ENCODE measurements around the gene RPS6KB1. TPM values are rescaled to one million over a fixed set of nuclear protein-coding genes. Genes with fewer than 3 reads are reported as not detected.

The RPS6KB1 gene
- polyA plus RNA-seq, 1 of the 3 experiments (the other 2 are of a cell fraction) = 13.4 TPM

DNA sequence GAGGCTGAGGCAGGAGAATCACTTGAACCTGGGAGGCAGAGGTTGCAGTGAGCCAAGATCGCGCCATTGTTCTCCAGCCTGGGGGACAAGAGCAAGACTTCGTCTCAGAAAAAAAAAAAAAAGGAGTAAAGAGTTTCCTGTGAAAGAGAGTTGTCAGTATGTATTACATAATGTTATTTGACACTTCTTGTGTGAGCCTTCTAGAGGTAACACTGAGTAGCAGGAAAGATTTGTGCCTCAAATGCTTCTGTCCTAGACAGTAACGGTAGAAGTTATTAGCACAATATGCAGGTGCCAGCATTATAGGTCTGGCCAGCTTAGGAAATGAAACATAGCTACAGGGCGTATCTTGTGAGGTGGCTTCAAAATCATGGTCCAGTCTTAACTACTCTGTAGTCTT is 6.2 kb downstream of the RPS6KB1 start:
- peaks cover 22% of the 10 kb centered on the region for H3F3A ChIP-seq (replicated peaks; ENCODE audit: insufficient read depth)
- H3K9ac ChIP-seq = no peak overlapping the region
- POLR2A ChIA-PET = no interaction called here
- no peak for DNase-seq
- H3K4me3 ChIP-seq (ENCODE audit: low read depth in 2 of 2, low read length in 1 of 2) = no peak overlapping the region
- peaks cover 0 to 4% of the 10 kb centered on the region in 2 experiments for H3K36me3 ChIP-seq (replicated peaks in 1 of 2; ENCODE audit: control insufficient read depth in 1 of 2, insufficient read depth in 2 of 2, low read length in 1 of 2)
- H3K9me3 ChIP-seq = no peaks in the 10 kb centered on the region
- H3K4me1 ChIP-seq (ENCODE audit: control insufficient read depth in 1 of 2, insufficient read depth in 2 of 2, low read depth in 1 of 2, low read length in 1 of 2) = peaks cover 0 to 16% of the 10 kb centered on the region in 2 experiments; a peak in 2 of 4 replicates
- H3K9me2 ChIP-seq = no peaks in the 10 kb centered on the region
- CTCF ChIA-PET = interaction anchor here (3.2 kb wide), 1 partner anchor 14 kb away, joined by 23 read pairs; no protein-coding TSS in a partner anchor
- H2AFZ ChIP-seq (ENCODE audit: low read depth) = no peak overlapping the region
- H4K20me1 ChIP-seq (ENCODE audit: insufficient read depth) = peaks cover 16% of the 10 kb centered on the region
- peaks cover 100% of the 10 kb centered on the region for H3K79me2 ChIP-seq (ENCODE audit: insufficient read depth)
- no peaks in the 10 kb centered on the region for H3K27me3 ChIP-seq (ENCODE audit: insufficient read depth)
- no peak overlapping the region for H3K4me2 ChIP-seq
- no peak overlapping the region for H3K27ac ChIP-seq (ENCODE audit: low read depth in 2 of 2, low read length in 1 of 2)
- 93% methylated on average over 5 of the region's 5 CpGs for WGBS (ENCODE audit: low lambda C conversion rate)
- no peak for TF ChIP-seq MEF2A (IDR thresholded peaks at IDR 0.05; ENCODE audit: borderline replicate concordance, low read depth)
- no peak for TF ChIP-seq RCOR1 (IDR thresholded peaks at IDR 0.05; ENCODE audit: low read length)
- TF ChIP-seq CHD2 (IDR thresholded peaks at IDR 0.05; ENCODE audit: low read length, partially characterized antibody) = no peak
- no peak for TF ChIP-seq POLR2AphosphoS5 (IDR thresholded peaks at IDR 0.05; ENCODE audit: low read depth, low read length)
- TF ChIP-seq TCF12 (IDR thresholded peaks at IDR 0.05) = no peak
- TF ChIP-seq YY1 (IDR thresholded peaks at IDR 0.05; ENCODE audit: low read depth) = no peak
- TF ChIP-seq, protein P1, sequence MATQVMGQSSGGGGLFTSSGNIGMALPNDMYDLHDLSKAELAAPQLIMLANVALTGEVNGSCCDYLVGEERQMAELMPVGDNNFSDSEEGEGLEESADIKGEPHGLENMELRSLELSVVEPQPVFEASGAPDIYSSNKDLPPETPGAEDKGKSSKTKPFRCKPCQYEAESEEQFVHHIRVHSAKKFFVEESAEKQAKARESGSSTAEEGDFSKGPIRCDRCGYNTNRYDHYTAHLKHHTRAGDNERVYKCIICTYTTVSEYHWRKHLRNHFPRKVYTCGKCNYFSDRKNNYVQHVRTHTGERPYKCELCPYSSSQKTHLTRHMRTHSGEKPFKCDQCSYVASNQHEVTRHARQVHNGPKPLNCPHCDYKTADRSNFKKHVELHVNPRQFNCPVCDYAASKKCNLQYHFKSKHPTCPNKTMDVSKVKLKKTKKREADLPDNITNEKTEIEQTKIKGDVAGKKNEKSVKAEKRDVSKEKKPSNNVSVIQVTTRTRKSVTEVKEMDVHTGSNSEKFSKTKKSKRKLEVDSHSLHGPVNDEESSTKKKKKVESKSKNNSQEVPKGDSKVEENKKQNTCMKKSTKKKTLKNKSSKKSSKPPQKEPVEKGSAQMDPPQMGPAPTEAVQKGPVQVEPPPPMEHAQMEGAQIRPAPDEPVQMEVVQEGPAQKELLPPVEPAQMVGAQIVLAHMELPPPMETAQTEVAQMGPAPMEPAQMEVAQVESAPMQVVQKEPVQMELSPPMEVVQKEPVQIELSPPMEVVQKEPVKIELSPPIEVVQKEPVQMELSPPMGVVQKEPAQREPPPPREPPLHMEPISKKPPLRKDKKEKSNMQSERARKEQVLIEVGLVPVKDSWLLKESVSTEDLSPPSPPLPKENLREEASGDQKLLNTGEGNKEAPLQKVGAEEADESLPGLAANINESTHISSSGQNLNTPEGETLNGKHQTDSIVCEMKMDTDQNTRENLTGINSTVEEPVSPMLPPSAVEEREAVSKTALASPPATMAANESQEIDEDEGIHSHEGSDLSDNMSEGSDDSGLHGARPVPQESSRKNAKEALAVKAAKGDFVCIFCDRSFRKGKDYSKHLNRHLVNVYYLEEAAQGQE (IDR thresholded peaks at IDR 0.05; ENCODE audit: low read depth, low read length) = no peak
- no peak for TF ChIP-seq GABPA (IDR thresholded peaks at IDR 0.05; ENCODE audit: low read depth)

DNA sequence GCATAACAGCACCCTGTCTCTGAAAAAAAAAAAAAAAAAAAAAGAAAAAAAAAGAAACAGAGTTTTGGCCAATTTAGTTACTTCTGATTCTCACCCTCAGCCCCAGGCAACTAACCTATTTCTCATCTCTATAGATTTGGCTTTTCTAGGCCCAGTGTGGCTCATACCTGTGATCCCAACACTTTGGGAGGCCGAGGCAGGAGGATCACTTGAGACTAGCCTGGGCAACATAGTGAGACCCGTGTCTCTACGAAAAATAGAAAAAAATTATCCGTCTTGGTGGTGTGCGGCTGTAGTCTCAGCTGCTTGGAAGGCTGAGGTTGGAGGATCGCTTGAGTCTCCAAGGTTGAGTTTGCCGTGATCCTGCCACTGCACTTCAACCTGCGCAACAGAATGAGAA is 8.7 kb downstream of the RPS6KB1 start:
- no peak overlapping the region for H2AFZ ChIP-seq (ENCODE audit: low read depth)
- 0 out of 4 replicates have a peak, but pooled peaks cover 0 to 6% of the 10 kb centered on the region in 2 experiments for H3K4me1 ChIP-seq (ENCODE audit: control insufficient read depth in 1 of 2, insufficient read depth in 2 of 2, low read depth in 1 of 2, low read length in 1 of 2)
- peaks cover 100% of the 10 kb centered on the region for H3K79me2 ChIP-seq (ENCODE audit: insufficient read depth)
- H3K4me3 ChIP-seq (ENCODE audit: low read depth in 2 of 2, low read length in 1 of 2) = no peak overlapping the region
- no peak overlapping the region for H3K9ac ChIP-seq
- 99% methylated on average over 8 of the region's 8 CpGs for WGBS (ENCODE audit: low lambda C conversion rate)
- H3K9me2 ChIP-seq = no peaks in the 10 kb centered on the region
- no peaks in the 10 kb centered on the region for H3K9me3 ChIP-seq
- no peak overlapping the region for H3K27ac ChIP-seq (ENCODE audit: low read depth in 2 of 2, low read length in 1 of 2)
- no peaks in the 10 kb centered on the region for H3K36me3 ChIP-seq (replicated peaks in 1 of 2; ENCODE audit: control insufficient read depth in 1 of 2, insufficient read depth in 2 of 2, low read length in 1 of 2)
- CTCF ChIA-PET = interaction anchor here (1.4 to 5.5 kb wide), 2 partner anchors 10 to 12 kb away, joined by 3 to 43 read pairs; no protein-coding TSS in a partner anchor
- DNase-seq = no peak
- peaks cover 29% of the 10 kb centered on the region for H3F3A ChIP-seq (replicated peaks; ENCODE audit: insufficient read depth)
- H3K27me3 ChIP-seq (ENCODE audit: insufficient read depth) = no peaks in the 10 kb centered on the region
- no peak overlapping the region for H3K4me2 ChIP-seq
- POLR2A ChIA-PET = interaction anchor here (0.7 kb wide), 1 partner anchor 11 kb away, joined by 4 read pairs; no protein-coding TSS in a partner anchor
- peaks cover 31% of the 10 kb centered on the region for H4K20me1 ChIP-seq (ENCODE audit: insufficient read depth)
- TF ChIP-seq SMC3 (IDR thresholded peaks at IDR 0.05; ENCODE audit: low read depth, low read length) (no peak), POLR2AphosphoS5 (IDR thresholded peaks at IDR 0.05; ENCODE audit: low read depth, low read length) (no peak), RFX5 (IDR thresholded peaks at IDR 0.05; ENCODE audit: low read length) (no peak), GATA2 (CRISPR knock-in tag; IDR thresholded peaks at IDR 0.05) (no peak), EZH2phosphoT487 (IDR thresholded peaks at IDR 0.05; ENCODE audit: borderline replicate concordance, low read depth) (no peak), TCF12 (IDR thresholded peaks at IDR 0.05) (no peak), NRF1 (IDR thresholded peaks at IDR 0.05; ENCODE audit: low read depth, low read length) (no peak), MEF2A (IDR thresholded peaks at IDR 0.05; ENCODE audit: borderline replicate concordance, low read depth) (no peak), RCOR1 (IDR thresholded peaks at IDR 0.05; ENCODE audit: low read length) (no peak), RXRA (IDR thresholded peaks at IDR 0.05; ENCODE audit: borderline replicate concordance, low read depth) (no peak), FOSL2 (IDR thresholded peaks at IDR 0.05; ENCODE audit: borderline replicate concordance, low read depth) (no peak)
- TF ChIP-seq, protein P2, sequence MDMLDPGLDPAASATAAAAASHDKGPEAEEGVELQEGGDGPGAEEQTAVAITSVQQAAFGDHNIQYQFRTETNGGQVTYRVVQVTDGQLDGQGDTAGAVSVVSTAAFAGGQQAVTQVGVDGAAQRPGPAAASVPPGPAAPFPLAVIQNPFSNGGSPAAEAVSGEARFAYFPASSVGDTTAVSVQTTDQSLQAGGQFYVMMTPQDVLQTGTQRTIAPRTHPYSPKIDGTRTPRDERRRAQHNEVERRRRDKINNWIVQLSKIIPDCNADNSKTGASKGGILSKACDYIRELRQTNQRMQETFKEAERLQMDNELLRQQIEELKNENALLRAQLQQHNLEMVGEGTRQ (IDR thresholded peaks at IDR 0.05; ENCODE audit: borderline replicate concordance, low read depth, low read length) = no peak
- TF ChIP-seq, protein P3, sequence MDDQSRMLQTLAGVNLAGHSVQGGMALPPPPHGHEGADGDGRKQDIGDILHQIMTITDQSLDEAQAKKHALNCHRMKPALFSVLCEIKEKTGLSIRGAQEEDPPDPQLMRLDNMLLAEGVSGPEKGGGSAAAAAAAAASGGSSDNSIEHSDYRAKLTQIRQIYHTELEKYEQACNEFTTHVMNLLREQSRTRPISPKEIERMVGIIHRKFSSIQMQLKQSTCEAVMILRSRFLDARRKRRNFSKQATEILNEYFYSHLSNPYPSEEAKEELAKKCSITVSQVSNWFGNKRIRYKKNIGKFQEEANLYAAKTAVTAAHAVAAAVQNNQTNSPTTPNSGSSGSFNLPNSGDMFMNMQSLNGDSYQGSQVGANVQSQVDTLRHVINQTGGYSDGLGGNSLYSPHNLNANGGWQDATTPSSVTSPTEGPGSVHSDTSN (IDR thresholded peaks at IDR 0.05) = no peak
- TF ChIP-seq, protein P4, sequence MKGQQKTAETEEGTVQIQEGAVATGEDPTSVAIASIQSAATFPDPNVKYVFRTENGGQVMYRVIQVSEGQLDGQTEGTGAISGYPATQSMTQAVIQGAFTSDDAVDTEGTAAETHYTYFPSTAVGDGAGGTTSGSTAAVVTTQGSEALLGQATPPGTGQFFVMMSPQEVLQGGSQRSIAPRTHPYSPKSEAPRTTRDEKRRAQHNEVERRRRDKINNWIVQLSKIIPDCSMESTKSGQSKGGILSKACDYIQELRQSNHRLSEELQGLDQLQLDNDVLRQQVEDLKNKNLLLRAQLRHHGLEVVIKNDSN (IDR thresholded peaks at IDR 0.05; ENCODE audit: borderline replicate concordance, low read depth) = no peak
- TF ChIP-seq, protein P5, sequence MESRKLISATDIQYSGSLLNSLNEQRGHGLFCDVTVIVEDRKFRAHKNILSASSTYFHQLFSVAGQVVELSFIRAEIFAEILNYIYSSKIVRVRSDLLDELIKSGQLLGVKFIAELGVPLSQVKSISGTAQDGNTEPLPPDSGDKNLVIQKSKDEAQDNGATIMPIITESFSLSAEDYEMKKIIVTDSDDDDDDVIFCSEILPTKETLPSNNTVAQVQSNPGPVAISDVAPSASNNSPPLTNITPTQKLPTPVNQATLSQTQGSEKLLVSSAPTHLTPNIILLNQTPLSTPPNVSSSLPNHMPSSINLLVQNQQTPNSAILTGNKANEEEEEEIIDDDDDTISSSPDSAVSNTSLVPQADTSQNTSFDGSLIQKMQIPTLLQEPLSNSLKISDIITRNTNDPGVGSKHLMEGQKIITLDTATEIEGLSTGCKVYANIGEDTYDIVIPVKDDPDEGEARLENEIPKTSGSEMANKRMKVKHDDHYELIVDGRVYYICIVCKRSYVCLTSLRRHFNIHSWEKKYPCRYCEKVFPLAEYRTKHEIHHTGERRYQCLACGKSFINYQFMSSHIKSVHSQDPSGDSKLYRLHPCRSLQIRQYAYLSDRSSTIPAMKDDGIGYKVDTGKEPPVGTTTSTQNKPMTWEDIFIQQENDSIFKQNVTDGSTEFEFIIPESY (IDR thresholded peaks at IDR 0.05; ENCODE audit: borderline replicate concordance, low read depth) = no peak
